HG02885 (cell line): ENCODE results near the gene WDR1.

Experiments used
- ATAC-seq: cut with Tn5 transposase; IDR thresholded peaks from one replicate; pipeline ENCODE4 v1.9.1; 2021; ENCODE audit warnings: mild to moderate bottlenecking; ENCODE audit not compliant: unreplicated experiment, poor library complexity

Gene WDR1

DNA sequence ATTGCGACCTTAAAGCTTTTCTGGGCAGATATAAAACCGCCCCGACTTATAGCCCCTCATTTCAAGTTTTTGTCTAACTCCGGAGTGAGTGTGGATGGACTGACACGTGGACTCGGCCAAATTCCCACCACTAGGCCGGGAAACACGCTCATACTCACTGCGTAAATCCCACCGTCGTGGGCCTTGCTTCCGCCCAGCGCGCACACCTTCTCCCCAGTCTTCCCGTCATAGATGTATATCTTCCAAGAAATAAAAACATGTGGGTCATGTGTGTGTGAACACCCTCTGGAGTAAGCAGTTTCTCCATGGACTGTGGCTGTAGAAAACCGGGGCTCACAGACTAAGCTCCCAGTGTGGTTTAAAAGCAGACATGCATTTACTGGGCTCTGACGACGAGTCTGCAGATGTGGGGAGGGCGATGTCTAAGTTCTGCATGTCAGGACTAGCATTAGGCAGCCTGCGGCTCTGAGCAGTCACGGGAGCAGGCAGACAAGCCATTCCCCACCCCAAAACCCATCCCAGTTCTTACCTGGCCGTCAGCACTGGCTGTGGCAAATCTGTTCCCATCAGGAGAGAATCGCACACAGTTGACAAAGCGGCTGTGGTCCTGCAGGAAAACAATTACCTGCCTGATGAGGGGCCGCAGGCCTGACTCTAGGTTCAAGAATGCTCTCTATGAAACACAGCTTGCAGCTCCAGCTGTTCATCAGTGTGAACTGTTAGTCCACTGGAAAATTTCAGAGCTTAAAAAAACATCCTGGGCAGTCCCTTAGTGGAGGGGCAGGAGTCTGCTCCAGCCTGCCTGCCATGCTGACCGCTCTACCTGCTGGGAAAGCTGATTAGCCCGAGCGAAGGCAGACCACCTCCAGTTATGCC is 28.2 kb downstream of the WDR1 start:
- no peak for ATAC-seq

- ATAC-seq: no peak
Measured at GRCh38 chr4:10087152-10087791, 29.3 kb downstream of the WDR1 start.

- ATAC-seq: no peak
Measured at GRCh38 chr4:10086506-10087120, 30.0 kb downstream of the WDR1 start.

DNA sequence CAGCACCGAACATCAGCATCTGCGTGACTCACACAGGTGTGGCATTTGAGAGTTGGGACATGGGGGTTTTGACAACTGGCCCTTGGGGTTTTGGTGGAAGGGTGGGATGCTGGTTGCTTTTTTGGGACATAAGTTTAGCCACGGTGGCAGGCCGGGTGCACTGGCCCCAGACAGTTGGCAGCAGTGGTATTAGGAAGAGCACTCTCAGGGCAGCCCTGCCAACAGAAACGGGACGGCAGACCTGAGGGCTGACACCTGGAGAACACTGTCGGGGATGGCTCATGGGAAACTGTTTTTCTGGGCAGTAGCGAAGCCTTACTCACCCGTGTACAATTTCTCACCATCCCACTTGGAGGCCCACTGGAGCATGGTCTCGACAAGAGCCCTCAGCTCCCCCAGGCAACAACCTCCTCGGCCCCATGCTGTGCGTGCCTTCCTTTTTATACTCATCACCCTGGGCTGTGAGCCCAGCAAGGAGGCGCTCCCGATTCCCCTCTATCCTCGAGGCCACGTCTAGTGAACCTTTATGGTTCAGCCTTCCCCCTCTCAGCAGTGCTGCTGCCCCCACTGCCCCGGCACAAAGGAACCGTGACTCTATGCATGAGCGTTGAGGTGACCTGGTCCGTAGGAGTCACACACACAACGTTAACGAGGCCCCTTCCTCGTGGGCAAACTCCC is 30.6 kb downstream of the WDR1 start:
- ATAC-seq: no peak

GRCh38 chr4:10085386-10085785 is 31.2 kb downstream of the WDR1 start:
- no peak for ATAC-seq

- ATAC-seq: no peak
Measured at GRCh38 chr4:10084651-10085358, 31.8 kb downstream of the WDR1 start.

DNA sequence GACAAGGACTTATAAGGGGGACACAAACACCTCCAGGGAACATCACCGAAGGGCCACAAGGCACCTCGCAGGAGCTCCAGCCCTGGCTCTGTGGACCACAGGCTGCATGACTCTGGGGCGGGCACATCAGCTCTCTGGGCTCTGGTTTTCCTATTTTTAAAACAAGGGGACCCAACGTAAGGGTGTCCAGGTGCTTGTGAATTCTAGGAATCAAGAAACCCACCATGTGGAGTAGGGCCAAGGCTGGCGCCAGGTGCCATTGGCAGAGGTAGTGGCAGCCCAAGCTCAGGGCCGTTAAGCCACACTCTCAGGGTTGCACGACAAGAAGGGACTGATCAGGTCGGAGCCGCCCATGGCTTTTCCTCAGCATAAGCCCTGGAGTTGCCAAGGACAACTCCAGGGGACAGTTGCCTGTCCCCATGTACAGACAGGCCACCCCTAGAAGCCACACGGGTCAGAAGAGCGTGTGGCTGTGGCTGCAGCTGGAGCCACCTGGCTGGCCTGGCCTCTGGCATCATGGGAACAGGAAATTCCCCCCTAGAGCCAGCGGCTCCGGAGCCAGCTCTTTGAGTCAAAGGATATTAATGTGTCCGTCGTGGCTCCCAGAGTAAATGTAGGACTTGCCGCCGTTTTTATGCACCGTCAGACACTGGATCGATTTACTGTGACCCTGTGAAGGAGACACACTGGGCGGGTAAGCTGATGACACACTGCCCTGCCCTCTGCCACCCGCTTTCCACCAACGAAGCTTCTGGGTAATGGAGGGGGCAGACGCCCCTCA is 32.5 kb downstream of the WDR1 start:
- no peak for ATAC-seq

GRCh38 chr4:10083331-10083771 is 33.2 kb downstream of the WDR1 start:
- ATAC-seq: no peak

DNA sequence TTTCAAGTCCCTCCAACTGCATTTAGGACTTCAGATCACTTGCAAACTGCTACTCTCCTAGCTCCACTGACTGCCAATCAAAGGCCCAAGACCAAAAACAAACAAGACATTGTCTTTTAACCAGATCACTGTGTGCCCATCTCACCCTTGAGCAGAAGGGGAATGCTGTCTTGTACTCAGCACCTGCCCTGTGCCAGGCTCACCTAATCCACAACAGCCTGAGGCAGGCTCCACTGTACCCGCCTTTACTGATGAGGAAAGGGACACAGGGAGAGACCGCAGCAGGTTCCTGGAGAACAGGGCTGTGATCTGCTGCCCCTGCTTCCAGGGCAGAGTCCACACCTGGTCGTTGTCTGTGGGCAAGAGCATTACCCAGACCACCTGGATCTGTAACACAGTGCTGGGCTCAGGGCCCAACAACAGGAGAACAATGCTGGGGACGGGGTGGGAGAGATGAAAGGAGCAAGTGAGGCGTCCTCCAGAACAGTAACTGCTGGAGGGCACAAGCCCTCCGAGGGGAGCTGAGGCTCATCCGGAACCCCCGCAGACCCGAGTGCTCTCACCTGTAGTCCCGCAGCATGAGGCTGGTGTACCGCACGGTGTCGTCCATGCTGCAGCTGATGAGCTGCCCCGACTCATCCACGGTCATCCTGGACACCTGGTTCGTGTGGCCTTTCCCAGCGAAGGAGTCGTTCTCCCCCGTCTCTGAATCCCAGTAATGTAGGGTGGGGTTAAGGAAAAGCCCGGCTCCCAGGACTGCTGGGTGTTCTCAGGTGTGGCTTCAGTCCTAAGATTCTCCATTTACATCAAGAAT is 33.9 kb downstream of the WDR1 start:
- ATAC-seq: no peak

GRCh38 chr4:10082047-10082446 is 34.6 kb downstream of the WDR1 start:
- no peak for ATAC-seq

DNA sequence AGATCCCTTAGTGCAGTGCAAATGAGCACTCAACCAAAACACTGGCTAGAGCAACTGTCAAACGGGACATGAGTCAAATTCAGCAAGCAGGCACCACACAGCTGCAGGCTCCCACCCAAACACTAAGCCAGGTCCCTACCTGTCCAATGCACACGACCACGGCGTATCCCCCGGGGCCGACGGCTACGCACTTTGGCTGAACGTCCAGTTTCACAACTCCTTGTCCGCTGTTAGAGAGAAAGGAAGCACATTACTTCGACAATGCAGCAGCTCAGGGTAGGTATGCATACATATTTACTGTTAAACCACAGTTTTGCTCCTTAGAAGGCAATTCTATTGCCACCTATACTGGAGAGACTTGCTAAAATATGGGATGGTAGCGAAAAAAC is 35.4 kb downstream of the WDR1 start:
- ATAC-seq: no peak

DNA sequence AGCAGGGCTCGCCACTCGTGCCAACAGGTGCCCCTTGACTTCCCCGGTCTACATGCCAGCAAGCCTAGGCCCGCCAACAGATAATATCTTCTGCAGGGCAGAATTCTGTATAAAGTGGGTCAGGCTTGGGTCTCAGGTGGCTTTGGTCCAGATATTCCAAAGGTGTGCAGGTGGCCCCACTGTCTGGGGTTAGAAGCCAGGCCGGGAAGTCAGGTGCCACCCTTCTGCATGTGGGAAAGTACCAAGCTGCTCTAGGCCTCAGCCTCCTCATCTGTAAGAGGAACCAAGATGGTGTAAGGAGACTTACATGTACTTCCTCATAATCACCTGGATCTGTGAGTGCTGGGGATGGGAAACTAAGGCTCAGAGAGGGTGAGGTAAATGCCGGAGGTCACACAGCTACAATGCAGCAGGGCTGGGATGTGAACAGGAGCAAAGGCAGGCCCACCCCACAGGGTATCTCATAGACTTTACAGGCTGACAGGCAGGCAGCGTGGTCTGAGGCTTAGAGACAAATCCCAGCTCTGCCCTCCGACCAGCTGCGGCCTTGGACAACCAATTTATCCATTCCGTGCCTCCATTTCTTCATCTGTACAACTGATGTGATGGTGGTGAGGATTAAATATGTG is 35.9 kb downstream of the WDR1 start:
- no peak for ATAC-seq

DNA sequence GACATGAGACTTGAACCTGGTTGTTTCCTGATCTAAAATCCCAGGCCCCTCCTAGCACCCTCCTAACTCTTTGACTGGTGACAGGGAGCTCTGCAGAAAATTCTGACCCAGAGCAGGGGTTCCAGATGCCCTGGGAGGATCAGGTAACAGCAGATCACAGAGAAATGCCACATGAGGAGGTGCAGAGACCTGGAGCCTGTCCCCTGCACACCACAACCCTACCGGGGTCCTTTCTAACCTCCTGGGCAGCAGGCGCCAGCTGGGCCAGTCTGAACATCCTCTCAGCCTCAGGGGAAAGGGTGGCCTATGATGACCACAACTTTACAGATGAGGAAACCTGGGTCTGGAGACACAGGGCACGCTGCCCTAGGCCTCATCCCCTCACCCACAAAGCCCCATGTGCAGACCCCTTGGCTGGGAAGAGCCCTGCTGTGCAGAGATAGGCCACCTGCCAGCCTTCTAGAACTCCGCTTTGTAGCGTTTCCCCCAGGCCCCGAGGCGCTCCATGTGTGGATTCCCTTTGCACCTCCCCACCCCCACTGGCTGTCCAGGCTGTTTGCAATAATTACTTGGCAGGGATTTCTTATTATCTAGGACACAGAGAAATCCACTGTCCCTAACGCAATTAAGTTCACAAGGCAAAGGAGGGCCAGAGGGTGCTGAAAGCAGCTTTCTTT is 36.5 kb downstream of the WDR1 start:
- ATAC-seq: no peak

DNA sequence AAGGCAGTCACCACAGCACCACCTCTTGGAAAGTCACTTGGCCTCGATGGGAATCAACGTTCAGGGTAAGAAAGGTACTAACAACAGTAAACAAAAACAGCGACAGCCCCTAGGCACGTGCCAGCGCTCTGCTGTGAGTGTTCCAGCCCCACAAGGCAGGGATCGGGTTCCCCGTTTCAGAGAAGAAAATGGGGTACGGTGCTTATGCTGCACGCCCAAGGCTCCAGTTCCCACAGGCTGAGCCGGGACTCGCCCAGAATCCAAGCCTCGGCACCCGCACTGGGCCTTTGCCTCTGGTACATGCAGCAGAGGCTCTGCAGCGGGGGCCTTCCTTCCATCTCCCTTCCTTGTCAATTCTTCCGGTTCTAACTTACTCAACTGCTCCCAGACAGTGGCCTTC is 37.3 kb downstream of the WDR1 start:
- ATAC-seq: no peak

DNA sequence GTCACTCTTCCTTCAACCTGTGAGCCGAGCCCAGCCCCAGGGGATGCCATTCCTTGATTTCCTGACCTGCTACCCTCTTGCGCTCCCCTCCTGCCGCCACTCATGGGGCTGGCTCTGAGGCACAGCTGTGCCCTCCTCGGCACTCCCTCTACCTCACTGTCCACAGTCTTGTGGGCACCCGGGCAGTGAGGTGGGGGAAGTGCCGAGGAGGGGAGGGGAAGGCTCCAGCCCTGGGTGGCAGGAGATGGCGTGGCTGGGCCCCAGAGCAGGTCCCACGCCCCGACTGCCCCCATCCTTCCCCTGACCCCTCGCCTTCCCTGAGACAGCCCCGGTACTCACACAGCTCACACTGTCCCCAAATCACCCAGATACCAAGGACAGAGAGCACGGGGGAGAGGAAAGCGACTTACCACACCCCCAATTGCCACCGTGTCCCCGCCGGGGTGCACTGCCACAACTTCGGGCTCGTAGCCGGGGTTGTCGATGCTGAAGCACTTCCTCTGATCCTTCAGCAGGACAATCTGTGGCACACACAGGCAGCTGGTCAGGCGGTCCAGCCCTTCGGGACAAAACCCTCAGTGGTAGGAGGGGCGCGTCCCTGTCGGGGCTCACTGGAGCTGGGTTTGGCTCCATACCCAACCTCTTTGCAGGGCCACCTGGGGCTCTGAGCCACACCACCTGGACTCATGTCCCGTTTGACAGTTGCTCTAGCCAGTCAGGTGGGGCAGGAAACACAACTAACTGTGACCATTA is 37.9 kb downstream of the WDR1 start:
- ATAC-seq: no peak

DNA sequence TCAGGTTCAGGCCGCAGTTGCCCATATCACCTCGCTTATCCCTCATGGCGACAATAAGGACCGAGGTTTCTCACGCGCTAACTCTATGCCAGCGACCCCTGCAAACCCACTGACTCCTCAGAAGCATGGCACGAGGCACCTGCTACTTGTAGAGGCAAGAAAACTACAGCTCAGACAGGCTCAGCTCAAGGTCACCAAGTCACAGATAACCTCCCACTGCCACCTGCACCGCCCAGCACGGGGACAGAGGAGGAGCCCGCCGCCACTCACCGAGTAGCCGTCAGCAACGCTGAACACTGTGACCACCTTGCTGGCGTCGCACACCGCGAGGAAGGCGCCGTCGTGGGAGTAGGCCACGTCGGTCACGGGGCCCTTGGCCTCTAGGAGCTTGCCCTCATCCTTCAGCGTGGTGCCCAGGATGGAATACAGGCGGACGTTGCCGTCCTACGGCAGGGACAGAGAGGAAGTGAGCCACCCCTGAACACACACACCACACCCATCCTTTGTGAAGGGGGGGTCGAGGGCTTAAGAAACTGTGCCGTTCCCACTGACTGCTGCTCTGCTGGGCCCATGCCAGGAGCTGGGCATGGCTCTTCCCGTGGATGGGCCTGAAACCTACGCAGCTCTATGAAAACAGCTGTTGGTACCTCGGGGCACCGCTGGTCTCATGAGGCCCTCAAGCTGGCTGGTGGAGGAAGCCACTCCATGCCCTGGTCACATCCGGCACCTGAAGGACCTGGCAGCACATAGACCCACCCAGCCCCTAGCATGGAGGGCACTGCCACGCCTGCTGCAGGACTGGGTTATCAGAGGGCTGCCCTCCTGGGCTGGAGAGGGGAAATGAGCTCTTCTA is 38.9 kb downstream of the WDR1 start:
- no peak for ATAC-seq
